GM19023 (cell line): ENCODE data around the gene AQP4.

ENCODE experiments used
- ATAC-seq: cut with Tn5 transposase; IDR thresholded peaks from one replicate; pipeline ENCODE4 v1.9.1; 2021; ENCODE audit warnings: mild to moderate bottlenecking, moderate library complexity; ENCODE audit not compliant: unreplicated experiment

AQP4 gene

DNA sequence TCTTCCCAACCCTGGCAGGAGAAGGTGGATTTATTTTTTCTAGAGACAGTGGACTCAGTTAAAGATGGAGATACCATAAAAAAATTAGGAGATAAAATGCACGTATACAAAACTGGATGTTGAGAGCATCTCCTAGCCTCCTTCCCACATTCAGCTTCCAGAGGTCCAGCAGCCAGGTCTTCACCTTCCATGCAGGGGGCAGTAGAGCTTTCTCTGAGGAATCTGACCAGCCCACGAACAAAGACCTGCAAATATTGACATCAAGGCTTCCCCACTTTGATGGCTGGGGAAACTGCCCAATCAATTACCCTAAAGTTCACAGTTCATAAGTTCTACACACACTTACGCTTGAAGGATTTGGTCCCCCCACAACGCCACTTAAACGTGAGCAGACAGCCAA, 24.5 kb downstream of the AQP4 start:
- no peak for ATAC-seq

DNA sequence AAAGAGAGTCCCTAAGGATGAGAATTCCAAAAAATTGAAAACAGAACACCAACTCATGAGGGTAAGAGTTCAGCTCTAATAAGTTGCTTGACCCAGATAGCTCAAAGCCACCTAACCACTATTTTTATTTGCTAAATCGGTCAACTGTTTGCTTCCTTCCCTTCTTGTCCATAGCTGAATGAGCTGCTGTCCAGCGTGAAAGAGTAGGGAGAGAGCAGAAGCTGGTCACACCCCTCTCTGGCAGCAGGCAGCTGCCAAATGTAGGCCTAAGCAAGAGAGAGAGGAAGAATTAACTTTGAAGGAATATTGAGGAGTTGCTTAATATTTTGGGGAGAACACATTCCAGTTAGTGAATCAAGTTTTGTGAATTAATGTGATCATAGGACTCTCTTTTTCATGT, 25.9 kb downstream of the AQP4 start:
- no peak for ATAC-seq

DNA sequence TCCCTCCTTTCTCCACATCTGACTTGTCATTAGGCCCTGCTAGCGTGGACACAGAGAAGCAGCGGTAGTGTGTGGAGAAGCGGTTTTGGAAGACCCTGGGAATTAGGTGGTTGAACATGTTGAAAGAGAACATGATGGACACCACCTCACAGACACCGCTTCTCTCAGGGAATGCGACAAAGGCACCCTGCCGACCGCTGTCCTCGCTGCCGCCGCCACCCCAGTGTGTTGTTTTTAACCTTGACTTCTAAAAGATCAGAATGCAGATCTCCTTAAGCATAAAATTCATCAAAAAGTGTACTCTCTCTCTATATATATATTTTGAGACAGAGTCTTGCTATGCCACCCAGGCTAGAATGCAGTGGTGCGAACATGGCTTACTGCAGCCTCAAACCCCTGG, 33.2 kb downstream of the AQP4 start:
- ATAC-seq, result no peak

DNA sequence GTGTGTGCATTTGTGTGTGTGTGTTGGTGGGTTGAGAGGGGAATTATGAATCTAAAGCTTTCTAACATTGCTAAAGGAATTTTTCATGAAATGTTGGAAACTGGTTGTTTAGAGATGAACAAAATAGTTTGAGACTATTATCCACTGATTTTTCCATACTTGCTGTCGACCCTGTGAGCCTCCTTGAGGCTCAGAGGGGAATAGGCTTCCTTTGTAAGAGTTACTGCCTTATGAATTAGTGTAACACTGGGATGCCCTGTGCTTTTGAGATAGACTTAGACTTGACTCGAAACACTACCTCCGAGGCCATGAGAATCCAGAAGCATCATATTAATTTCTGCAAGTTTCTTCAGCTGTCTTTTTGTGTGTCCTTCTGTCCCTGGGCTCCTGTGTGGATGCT, 37.9 kb downstream of the AQP4 start:
- ATAC-seq, result no peak

DNA sequence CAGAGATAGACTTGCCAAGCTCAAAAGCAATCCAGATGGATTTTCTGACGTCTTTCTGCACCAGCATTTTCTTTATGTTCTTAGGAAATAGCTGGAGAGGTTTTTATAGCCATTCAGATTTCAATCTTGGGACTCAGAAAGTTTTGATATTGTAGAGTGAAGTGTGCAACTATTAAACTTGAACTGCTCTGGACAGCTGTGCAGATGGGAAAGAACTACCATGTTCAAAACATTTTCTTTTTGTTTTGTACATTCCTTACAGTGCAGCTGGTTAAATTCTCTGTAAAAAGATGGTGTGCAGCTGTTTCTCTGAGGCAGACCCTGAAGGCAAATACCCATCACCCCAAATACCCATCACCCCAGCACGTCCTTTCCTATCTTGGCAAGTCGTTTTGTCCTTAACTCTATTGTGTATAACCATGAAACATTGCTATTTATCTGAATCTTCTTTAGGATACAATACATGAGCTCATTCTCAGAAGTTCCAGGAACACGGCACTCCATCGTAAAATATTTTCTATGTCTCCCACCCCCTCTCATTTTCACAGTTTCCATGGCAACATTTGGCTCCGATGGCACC, 38.8 kb downstream of the AQP4 start:
- ATAC-seq, result no peak

DNA sequence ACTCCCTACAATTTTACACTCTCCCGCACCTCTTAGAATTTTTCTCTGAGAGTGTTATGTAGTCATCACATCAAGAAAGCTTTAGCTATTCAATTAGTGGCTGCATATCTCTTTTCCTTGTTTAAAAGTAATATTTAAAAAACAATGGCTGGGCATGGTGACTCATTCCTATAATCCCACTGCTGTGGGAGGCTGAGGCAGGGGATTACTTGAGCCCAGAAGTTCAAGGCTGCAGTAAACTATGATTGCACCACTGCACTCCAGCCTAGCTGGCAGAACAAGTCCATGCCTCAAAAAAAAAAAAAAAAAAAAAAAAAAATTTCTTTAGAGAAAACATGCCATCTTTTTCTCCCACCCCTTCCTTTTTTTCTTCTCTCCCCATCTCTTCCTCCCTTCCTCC, 44.3 kb downstream of the AQP4 start:
- ATAC-seq, result no peak

DNA sequence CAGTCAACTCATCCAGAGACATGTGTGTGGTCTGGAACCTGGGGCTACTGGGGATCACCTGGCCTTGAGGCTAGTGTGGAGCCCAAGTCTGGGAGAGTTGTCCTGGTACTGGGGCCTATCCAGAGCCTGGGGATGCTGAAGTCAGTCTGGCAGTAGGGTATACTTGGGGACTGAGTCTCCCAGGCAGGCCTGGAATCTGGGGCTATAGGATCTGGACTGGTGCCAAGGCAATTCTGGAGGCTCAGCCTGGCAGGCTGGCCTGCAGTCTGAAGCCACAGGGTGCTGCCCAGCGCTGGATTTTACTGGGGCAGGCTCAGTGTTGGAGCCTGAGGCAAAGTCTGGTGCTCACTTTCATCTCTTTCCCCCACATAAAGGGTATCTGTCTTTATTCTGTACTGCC, 46.5 kb downstream of the AQP4 start:
- ATAC-seq, result no peak

DNA sequence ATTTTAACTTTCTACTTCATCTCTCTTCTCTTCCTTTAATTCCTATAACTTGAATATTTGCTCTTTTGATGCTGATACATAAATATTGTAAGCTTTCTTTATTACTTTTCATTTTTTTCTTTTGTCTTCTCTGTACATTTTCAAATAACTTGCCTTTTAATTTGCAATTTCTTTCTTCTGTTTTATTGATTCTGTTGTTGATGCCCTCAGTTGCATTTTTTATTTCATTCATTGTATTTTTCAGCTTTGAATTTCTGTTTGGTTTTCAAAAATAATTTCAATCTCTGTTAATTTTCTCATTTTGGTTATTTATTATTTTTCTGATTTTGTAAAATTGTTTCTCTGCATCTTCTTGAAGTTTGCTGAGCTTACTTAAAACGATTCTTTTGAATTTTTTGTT, 47.0 kb downstream of the AQP4 start:
- ATAC-seq, result no peak

DNA sequence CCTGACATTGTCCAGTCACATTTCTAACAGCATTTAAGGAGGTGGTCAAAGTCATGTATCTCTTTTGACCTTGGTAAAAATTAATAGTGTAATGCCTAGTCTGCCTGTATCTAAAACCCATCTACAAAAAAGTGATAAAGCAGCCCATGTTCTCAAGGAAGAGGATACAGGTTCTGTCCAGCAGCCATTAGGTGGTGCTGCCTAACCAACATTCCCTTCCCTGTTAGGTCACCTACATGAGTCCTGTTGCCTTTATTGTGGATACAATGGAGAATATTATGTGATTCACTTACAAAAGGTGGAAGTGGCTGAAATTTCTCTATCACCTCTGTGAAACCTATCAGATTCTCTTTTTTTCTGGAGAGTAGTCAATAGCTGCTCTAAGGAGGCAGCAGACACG, 52.5 kb downstream of the AQP4 start:
- no peak for ATAC-seq

DNA sequence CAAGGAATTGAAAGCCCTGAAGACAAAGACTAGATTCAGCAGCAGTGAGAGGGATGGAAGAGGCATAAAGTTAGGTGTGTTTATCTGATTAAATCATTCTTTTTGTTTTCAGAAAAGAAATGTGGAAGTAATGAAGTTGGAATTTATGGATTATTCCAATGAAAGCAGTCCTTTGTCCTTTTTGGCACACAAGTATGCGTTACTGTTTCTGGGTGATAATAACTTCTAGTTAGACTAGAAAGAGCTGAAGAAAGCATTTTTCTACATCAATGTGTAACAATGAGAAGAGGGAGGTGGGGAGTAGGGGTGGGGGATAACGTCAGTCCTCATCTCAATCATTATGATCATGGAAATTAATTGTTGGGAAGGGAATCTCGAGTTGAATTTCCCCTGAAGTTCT, 53.0 kb downstream of the AQP4 start:
- ATAC-seq, result no peak

DNA sequence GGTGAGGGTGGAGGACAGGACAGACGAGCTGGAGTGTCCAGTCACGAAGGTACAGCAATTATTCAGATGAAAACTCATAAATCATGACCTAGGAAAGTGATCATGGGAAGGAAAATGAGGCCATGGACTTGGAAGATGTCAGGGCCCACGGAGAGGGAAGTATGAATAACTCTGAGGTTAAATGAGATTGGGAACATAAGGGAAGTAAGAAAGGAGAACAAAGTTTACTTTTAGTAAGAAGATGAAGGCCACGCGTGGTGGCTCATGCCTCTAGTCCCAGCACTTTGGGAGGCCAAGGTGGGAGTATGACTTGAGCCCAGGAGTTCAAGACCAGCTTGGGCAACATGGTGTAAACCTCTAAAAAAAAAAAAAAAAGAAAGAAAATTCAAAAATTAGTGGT, 56.2 kb downstream of the AQP4 start:
- no peak for ATAC-seq

DNA sequence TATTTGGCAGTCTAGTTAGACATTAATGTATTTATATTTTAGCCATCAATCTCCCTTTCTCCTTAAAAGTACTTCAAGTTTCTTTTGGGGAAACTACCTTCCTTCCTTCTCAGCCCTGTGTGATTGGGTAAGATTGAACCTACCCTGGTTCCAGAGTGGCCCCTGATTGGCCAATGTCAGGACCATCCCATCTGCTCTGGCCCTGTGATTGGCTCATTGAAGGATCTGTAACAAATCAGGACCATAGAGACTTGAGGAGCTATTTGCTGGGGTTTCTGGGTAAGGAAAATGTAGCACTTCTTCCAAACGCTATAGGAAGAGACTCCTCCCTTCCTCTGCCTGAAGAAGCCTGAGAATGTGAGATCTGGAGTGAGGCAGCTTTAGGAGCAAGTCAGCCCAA, 59.3 kb downstream of the AQP4 start:
- ATAC-seq, result no peak

DNA sequence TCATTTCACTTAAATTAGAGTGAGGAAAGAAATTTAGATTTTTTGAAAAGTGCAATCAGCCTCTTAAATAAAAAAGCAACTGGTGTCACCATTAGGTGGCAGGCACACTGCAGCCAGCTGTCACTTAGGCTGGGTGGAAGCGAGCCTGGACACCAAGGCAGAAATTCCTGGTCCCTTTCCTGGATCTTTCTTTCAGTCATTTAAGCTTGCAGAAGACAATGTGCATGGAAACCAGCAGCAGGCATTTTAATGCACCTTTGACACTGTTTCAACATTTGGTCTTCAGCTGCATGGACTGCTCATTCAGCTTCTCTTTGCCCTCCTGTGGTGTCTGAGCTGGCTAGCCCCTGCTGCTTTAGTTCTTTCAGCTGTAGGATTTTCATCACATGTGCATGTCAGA, 61.0 kb downstream of the AQP4 start:
- ATAC-seq, result no peak

DNA sequence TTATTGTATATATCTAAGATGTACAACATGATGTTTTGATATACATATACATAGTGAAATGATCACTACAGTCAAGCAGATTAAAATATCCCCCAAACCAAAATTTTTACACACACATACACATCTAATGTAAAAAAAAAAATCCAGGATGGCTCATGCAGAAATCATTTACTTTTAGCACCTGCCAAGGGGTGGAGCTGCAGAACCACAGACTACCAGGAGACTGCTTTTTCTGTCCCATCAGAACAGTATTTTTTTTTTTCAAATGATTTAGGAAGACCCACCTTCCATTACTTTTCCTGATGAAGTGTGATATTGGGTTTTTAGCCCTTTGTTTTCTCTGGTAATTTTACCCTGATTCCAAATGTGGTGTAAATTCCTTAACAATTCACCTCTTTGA, 61.9 kb downstream of the AQP4 start:
- ATAC-seq, result no peak

DNA sequence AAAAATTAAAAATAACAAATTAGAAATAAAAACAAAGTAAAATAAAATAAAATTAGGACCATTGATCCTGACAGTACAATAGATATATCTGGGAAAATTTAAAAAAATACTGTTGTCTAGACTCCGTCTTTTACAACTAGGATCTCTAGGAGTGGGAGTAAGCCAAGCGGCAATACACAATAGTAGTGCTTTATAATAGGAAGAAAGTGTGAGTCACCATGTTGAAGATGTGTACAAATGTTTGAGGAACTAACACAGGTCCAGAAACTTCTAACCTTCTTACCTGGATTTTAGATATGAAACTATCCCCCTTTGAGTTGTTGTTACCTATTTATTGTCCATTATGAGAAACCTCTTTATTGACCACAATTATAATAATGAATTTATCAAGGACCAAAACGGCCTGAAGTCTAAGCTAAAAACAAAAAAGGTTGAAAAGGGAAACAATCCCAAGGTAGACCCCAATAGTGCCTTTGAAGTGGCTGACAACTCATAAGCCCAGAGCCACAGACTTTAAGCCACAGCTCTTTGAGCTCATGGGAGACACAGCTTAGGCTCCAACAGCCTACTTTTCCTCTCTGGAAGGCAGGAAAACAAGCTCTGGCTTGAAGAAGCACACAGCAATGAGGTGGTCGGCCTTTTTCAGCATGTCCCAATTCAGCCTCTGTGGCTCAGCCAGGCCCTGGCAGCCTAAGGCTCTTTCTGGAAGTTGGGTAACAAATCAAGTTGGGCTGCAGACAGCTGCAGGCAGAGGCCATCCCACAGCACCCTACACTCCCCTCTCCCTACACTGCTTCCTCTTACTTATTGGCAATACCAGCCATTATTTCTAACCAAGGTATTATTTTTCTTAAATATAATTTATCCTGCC, 62.9 kb downstream of the AQP4 start:
- no peak for ATAC-seq
